Heart left ventricle (tissue), 16 donors: Measurements from ENCODE around the gene WDR18. TPM values are rescaled to one million over a fixed set of nuclear protein-coding genes. Genes with fewer than 3 reads are reported as not detected.
"Not testable (repeated sequence)": the region's sequence is repeated elsewhere in the genome, so short reads cannot be mapped to it uniquely, and the experiment has no call there.

Source experiments
- ATAC-seq, 4 donors: fragments of 200-7000 bp; cut with Tn5 transposase; one replicate each; pipeline ENCODE4 v1.9.1; 2020 to 2022; ENCODE audit warnings: moderate library complexity in 4 of 4, mild to moderate bottlenecking in 3 of 4, moderate number of reproducible peaks in 1 of 4
- DNase-seq, 5 donors: peaks; one replicate each; pipeline ENCODE4 v3.0.0-alpha.2; 2020
- H3K27ac ChIP-seq, 12 donors: fragments of 200-600 bp; sonication (generic) in 4 of 12; one replicate each; pipeline versions ENCODE4 v1.5.0 to v1.8.0; 2016 to 2022; ENCODE audit warnings: mild to moderate bottlenecking in 2 of 12
- H3K27me3 ChIP-seq, 9 donors: fragments of 200-600 bp; sonication (generic) in 2 of 9; one replicate each; pipeline versions ENCODE4 v1.5.1 to v1.8.0; 2016 to 2022; ENCODE audit warnings: mild to moderate bottlenecking in 3 of 9
- H3K36me3 ChIP-seq, 9 donors: fragments of 200-600 bp; sonication (generic) in 2 of 9; one replicate each; pipeline versions ENCODE4 v1.5.0 to v1.8.0; 2018 to 2022; ENCODE audit warnings: mild to moderate bottlenecking in 2 of 9
- H3K4me1 ChIP-seq, 12 donors: fragments of 200-600 bp; sonication (generic) in 4 of 12; one replicate each; pipeline versions ENCODE4 v1.5.0 to v1.8.0; 2016 to 2022; ENCODE audit warnings: mild to moderate bottlenecking in 3 of 12
- H3K4me3 ChIP-seq, 12 donors: fragments of 200-600 bp; sonication (generic) in 4 of 12; one replicate each; pipeline versions ENCODE4 v1.5.0 to v1.8.0; 2017 to 2022; ENCODE audit warnings: mild to moderate bottlenecking in 9 of 12, moderate library complexity in 4 of 12
- H3K9me3 ChIP-seq, 12 donors: fragments of 200-600 bp; sonication (generic) in 4 of 12; one replicate each; pipeline versions ENCODE4 v1.5.0 to v1.8.0; 2016 to 2022; ENCODE audit warnings: mild to moderate bottlenecking in 1 of 12
- POLR2A ChIP-seq, 2 donors: fragments of 450-650 bp; IDR thresholded peaks; one replicate each; pipeline ENCODE4 v1.6.1; 2017; ENCODE audit warnings: antibody characterized with exemption in 2 of 2, mild to moderate bottlenecking in 2 of 2, moderate library complexity in 2 of 2
- WGBS, 4 donors: extraction: QIAGEN DNeasy Blood & Tissue Kit in 2 of 4; methylation state at CpG; one replicate each; pipeline versions ENCODE4 v1.1.5 to v1.1.7; 2013 to 2018; 5-methylcytosine and 5-hydroxymethylcytosine counted together
- intact Hi-C, 10 donors: fragments of 100-400 bp; cut with DNase I; formaldehyde crosslinking; loops; one replicate each; pipeline versions ENCODE4 v1.11.1 to v1.14.2; 2022
- polyA plus RNA-seq, 2 donors: library from polyadenylated mRNA; stranded (reverse); fragments of 200-250 nt; gene quantifications; one replicate each; pipeline ENCODE4 v1.2.3, GENCODE V29; 2013
- total RNA-seq, 9 donors: library from RNA; depleted of rRNA in 2 of 9; stranded (reverse); fragments of >200 nt in 2 of 9; fragmentation: NEBNext Ultra II Directional in 3 of 9; extraction: Animal tissue kit (Norgen Biotek cat#: 25700) in 3 of 9; gene quantifications; one replicate each; pipeline versions ENCODE4 v1.1.0 to v1.2.4, GENCODE V29; 2016 to 2023
- TF ChIP-seq, protein P1 (sequence below), 12 donors: fragments of 200-600 bp; sonication (generic) in 4 of 12; IDR thresholded peaks; one replicate each; pipeline versions ENCODE4 v1.5.0 to v1.8.0; 2018 to 2022; ENCODE audit warnings: antibody characterized with exemption in 12 of 12, mild to moderate bottlenecking in 5 of 12
- donor health status: ischemic (EF 13 %, LVEDD 7.1; RV severe dilation, severe dysfunction).
- donor health status: healthy with polysubstance abuse.
- donor health status: DM: no; HTN: yes; CAD: no.
- donor health status: DM: no; HTN: no; CAD: no.
- donor health status: ischemic (EF 25% LVEDD 6.9; RV normal size, moderate dysfunction).
- donor health status: ischemic (EF 25% LVEDD 5.7; RV mildly dilated, moderate dysfunction).
- donor health status: healthy.
- donor health status: DM: yes; HTN: yes; CAD: no.
- donor health status: ischemic (EF 35%, LVEDD 5.7; RV mildly dilated, moderate dysfunction).
- donor health status: nonischemic (EF 11% LVEDD 7.7; RV severe dilation, severe dysfunction).
- donor health status: DM: yes; HTN: yes; CAD: no.
- donor health status: PGD.
- donor health status: ischemic (EF 29% LVEDD 5.4; RV normal size, mild dysfunction).
- donor health status: nonischemic (EF 23%, LVEDD 6.1; RV moderate dilation, normal function).

The WDR18 gene
- total and polyA plus RNA-seq, 11 donors, result 15.6 to 36.3 (median 19.4) TPM

DNA sequence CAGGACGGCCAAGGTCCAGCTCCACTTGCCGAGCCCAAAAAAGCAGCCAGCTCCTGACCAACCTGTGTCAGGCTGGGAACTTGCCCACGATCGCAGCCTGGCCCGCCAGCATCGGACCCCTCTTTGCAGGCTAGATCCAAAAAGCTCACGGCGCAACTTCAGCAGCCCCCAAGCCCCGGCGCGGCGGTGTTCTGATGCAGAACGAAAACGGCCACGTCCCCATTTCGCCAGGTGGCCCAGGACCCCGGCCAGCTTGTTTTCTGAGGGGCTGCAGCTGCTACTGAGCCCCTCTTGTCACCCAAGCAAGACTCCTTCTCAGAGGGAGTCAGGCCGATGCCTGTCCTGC lies 35.4 kb downstream of the WDR18 start:
- intact Hi-C loops, result no loop called here
- peaks cover 30 to 76% (median 65%) of the 10 kb centered on the region in 12 donors for H3K4me1 ChIP-seq
- no peaks in the 10 kb centered on the region for H3K9me3 ChIP-seq
- no peaks in the 10 kb centered on the region for H3K27me3 ChIP-seq
- no peak for TF ChIP-seq POLR2A (IDR thresholded peaks at IDR 0.05)
- TF ChIP-seq, protein P1, sequence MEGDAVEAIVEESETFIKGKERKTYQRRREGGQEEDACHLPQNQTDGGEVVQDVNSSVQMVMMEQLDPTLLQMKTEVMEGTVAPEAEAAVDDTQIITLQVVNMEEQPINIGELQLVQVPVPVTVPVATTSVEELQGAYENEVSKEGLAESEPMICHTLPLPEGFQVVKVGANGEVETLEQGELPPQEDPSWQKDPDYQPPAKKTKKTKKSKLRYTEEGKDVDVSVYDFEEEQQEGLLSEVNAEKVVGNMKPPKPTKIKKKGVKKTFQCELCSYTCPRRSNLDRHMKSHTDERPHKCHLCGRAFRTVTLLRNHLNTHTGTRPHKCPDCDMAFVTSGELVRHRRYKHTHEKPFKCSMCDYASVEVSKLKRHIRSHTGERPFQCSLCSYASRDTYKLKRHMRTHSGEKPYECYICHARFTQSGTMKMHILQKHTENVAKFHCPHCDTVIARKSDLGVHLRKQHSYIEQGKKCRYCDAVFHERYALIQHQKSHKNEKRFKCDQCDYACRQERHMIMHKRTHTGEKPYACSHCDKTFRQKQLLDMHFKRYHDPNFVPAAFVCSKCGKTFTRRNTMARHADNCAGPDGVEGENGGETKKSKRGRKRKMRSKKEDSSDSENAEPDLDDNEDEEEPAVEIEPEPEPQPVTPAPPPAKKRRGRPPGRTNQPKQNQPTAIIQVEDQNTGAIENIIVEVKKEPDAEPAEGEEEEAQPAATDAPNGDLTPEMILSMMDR (IDR thresholded peaks at IDR 0.05), result no peak
- WGBS, 4 donors, result 41 to 62% (median 58%) methylated on average over 3 to 18 of the region's 18 CpGs
- peaks cover 0 to 11% (median 0%) of the 10 kb centered on the region in 9 donors for H3K36me3 ChIP-seq
- no peak for DNase-seq
- peak overlapping the region; percentile 72 to 96 (median 86) for H3K4me3 ChIP-seq
- H3K27ac ChIP-seq, result peak overlapping the region in 9 of 12 donors; percentile 88 to 98 (median 97)
- no peak for ATAC-seq

- H3K27ac ChIP-seq, result peak overlapping the region; percentile 60 to 98 (median 96)
- ATAC-seq (no peak), DNase-seq (peak in 3 of 5 donors; percentile 32 to 79 (median 41))
- 1 to 2% (median 1%) methylated on average over 40 to 60 of the region's 60 CpGs for WGBS, 4 donors
- peaks cover 30 to 70% (median 63%) of the 10 kb centered on the region in 12 donors for H3K4me1 ChIP-seq
- H3K9me3 ChIP-seq, result no peaks in the 10 kb centered on the region
- H3K36me3 ChIP-seq, result peaks cover 0 to 4% (median 0%) of the 10 kb centered on the region in 9 donors
- intact Hi-C loops, result loop anchor here in 6 of 10 donors (2.0 to 5.0 kb wide), 4 partner anchors 35 to 182 kb away; partner anchors contain the start of genes GPX4 (in 4 of the 6), POLR2E (in 1 of the 6) and WDR18 (in 1 of the 6)
- no peaks in the 10 kb centered on the region for H3K27me3 ChIP-seq
- H3K4me3 ChIP-seq, result peak overlapping the region; percentile 72 to 96 (median 86)
- TF ChIP-seq, protein P1 (IDR thresholded peaks at IDR 0.05), result no peak
- no peak for TF ChIP-seq POLR2A (IDR thresholded peaks at IDR 0.05)
Observed at GRCh38 chr19:1019980-1020867, 36.1 kb downstream of the WDR18 start.

- 0 to 1% (median 0%) methylated on average over 18 to 68 of the region's 68 CpGs for WGBS, 4 donors
- DNase-seq (peak; percentile 98 to 99 (median 98)), ATAC-seq (peak; percentile 90 to 92 (median 92))
- Histone ChIP-seq H3K27me3 (peaks cover 0 to under 1% (median 0%) of the 10 kb centered on the region in 9 donors), H3K4me3 (peak within 1 kb of the TSS; percentile 72 to 96 (median 86)), H3K4me1 (peaks cover 28 to 67% (median 58%) of the 10 kb centered on the region in 12 donors), H3K9me3 (no peaks in the 10 kb centered on the region), H3K27ac (peak within 1 kb of the TSS; percentile 60 to 98 (median 96)), H3K36me3 (peaks cover 0 to 4% (median 0%) of the 10 kb centered on the region in 9 donors)
- TF ChIP-seq POLR2A (IDR thresholded peaks at IDR 0.05), result peak in 1 of 2 donors; percentile 63
- TF ChIP-seq, protein P1 (IDR thresholded peaks at IDR 0.05), result peak in 3 of 12 donors; percentile 9 to 21 (median 15)
- intact Hi-C loops, result loop anchor here in 6 of 10 donors (2.0 to 5.0 kb wide), 4 partner anchors 36 to 181 kb away; partner anchors contain the start of genes GPX4 (in 4 of the 6), POLR2E (in 1 of the 6) and WDR18 (in 1 of the 6)
Observed at GRCh38 chr19:1020868-1021425, 36.8 kb downstream of the WDR18 start, which contains the start of gene TMEM259. TMEM259 (minus strand) TSS chr19:1021123; CDS start chr19:1020996, 127 bp downstream.

GRCh38 chr19:1023883-1024188 lies 39.7 kb downstream of the WDR18 start:
- not testable (repeated sequence) for DNase-seq, H3K9me3 ChIP-seq, H3K36me3 ChIP-seq, H3K4me3 ChIP-seq, ATAC-seq
- Histone ChIP-seq H3K4me1 (peaks cover 10 to 60% (median 37%) of the 10 kb centered on the region in 12 donors), H3K27ac (peak overlapping the region in 6 of 12 donors; percentile 88 to 98 (median 97)), H3K27me3 (peaks cover 0 to 22% (median 0%) of the 10 kb centered on the region in 9 donors)
- intact Hi-C loops, result loop anchor here in 6 of 10 donors (5.0 kb wide), 3 partner anchors 73 to 178 kb away; partner anchors contain the start of genes GPX4 (in 4 of the 6) and POLR2E (in 1 of the 6)
- 83 to 88% (median 83%) methylated on average over 5 of the region's 5 CpGs for WGBS, 4 donors

DNA sequence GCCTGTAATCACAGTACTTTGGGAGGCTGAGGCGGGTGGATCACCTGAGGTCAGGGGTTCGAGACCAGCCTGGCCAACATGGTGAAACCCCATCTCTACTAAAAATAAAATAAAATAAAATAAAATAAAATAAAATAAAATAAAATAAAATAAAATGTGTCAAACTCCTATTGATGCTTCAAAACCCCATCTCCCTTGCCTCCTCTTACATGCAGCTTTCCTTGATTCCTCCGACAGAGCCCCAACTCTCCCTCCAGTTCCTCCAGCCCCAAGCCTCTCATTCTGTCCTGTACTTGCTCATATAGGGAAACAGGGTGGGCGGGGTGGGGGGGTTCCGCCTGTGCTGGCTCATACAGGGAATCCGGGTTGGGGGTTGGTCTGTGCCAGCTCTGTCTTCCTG lies 40.9 kb downstream of the WDR18 start:
- not testable (repeated sequence) for DNase-seq, H3K36me3 ChIP-seq, ATAC-seq, H3K4me3 ChIP-seq, H3K9me3 ChIP-seq
- H3K27ac ChIP-seq, result peak overlapping the region in 4 of 12 donors; percentile 93 to 99 (median 96)
- WGBS, 4 donors, result 91 to 94% (median 92%) methylated on average over 6 of the region's 6 CpGs
- intact Hi-C loops, result loop anchor here in 3 of 10 donors (5.0 kb wide), 3 partner anchors 67 to 77 kb away; partner anchors contain the start of genes GPX4 (in 1 of the 3) and POLR2E (in 1 of the 3)
- peaks cover 0 to 57% (median 28%) of the 10 kb centered on the region in 12 donors for H3K4me1 ChIP-seq
- H3K27me3 ChIP-seq, result peaks cover 0 to 22% (median 0%) of the 10 kb centered on the region in 9 donors
